ENCODE data around the gene ETV3. TPM values are rescaled to one million over a fixed set of nuclear protein-coding genes. Genes with fewer than 3 reads are reported as not detected.

The ETV3 gene
- total RNA-seq, 1 donor from 2014 or later = 31.8 TPM

GRCh38 chr1:157154291-157154690, 16.1 kb upstream of the ETV3 start:
- Mint-ChIP-seq H3K27me3 (peaks cover 24% of the 10 kb centered on the region), H3K9me3 (ENCODE audit: low read depth) (no peaks in the 10 kb centered on the region), H3K4me3 (ENCODE audit: low read depth) (no peak overlapping the region), H3K36me3 (ENCODE audit: insufficient read depth) (no peaks in the 10 kb centered on the region), H3K4me1 (ENCODE audit: low read depth) (peaks cover 30% of the 10 kb centered on the region), H3K27ac (peak overlapping the region; percentile 79)
- no peak for DNase-seq (ENCODE audit: low spot score, unreplicated experiment)
- TF ChIP-seq CTCF (IDR thresholded peaks at IDR 0.05; ENCODE audit: unreplicated experiment) = no peak

GRCh38 chr1:157153746-157154145, 15.6 kb upstream of the ETV3 start:
- no peak for DNase-seq (ENCODE audit: low spot score, unreplicated experiment)
- H3K27me3 Mint-ChIP-seq = peaks cover 21% of the 10 kb centered on the region
- TF ChIP-seq CTCF (IDR thresholded peaks at IDR 0.05; ENCODE audit: unreplicated experiment) = no peak
- no peak overlapping the region for H3K27ac Mint-ChIP-seq
- no peaks in the 10 kb centered on the region for H3K9me3 Mint-ChIP-seq (ENCODE audit: low read depth)
- H3K4me3 Mint-ChIP-seq (ENCODE audit: low read depth) = no peak overlapping the region
- peaks cover 27% of the 10 kb centered on the region for H3K4me1 Mint-ChIP-seq (ENCODE audit: low read depth)
- H3K36me3 Mint-ChIP-seq (ENCODE audit: insufficient read depth) = no peaks in the 10 kb centered on the region

DNA sequence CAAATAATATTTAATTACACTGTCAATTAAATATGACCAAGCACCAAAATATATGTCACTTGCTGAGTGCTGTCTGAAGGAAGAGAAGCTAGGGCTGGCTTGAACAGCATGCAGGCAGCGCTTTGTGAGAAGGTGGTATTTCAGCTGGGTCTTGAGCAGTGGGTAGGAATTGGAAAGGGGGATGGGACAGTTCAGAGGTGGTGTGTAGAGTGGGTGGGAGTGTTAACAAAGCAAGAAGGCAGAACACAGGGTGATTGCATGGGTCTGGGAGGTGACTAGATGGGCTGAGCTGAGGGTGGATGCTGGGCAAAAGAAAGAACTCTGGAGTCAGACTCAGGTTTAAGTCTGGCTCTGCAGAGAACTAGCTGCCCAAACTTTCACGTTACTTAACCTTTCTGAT, 14.3 kb upstream of the ETV3 start:
- Mint-ChIP-seq H3K27ac (no peak overlapping the region), H3K9me3 (ENCODE audit: low read depth) (no peaks in the 10 kb centered on the region), H3K4me1 (ENCODE audit: low read depth) (peaks cover 30% of the 10 kb centered on the region), H3K4me3 (ENCODE audit: low read depth) (no peak overlapping the region), H3K27me3 (peaks cover 9% of the 10 kb centered on the region), H3K36me3 (ENCODE audit: insufficient read depth) (no peaks in the 10 kb centered on the region)
- TF ChIP-seq CTCF (IDR thresholded peaks at IDR 0.05; ENCODE audit: unreplicated experiment) = no peak
- DNase-seq (ENCODE audit: low spot score, unreplicated experiment) = no peak

DNA sequence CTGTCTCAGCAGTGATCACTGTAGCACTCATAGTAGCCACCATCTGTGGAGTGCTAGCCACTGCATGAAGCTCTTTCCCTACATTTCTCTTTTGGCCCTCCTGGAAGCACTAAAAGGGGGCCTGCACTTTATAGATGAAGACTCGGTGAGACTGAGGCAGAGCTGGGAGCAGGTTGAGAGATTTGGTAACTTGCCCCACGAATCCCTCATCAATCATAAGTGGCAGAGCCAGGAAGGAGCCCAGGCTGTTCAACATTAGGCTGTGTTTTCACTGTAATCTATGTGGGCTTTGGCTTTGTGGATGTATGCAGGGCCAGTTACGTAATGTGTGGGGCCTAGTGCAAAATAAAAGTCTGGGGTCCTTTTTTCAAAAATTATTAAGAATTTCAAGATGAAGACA, 13.3 kb upstream of the ETV3 start:
- Mint-ChIP-seq H3K27ac (no peak overlapping the region), H3K36me3 (ENCODE audit: insufficient read depth) (no peaks in the 10 kb centered on the region), H3K4me3 (ENCODE audit: low read depth) (no peak overlapping the region), H3K27me3 (peaks cover under 1% of the 10 kb centered on the region), H3K9me3 (ENCODE audit: low read depth) (no peaks in the 10 kb centered on the region), H3K4me1 (ENCODE audit: low read depth) (peaks cover 30% of the 10 kb centered on the region)
- no peak for DNase-seq (ENCODE audit: low spot score, unreplicated experiment)
- no peak for TF ChIP-seq CTCF (IDR thresholded peaks at IDR 0.05; ENCODE audit: unreplicated experiment)

GRCh38 chr1:157151073-157151472, 12.9 kb upstream of the ETV3 start:
- Mint-ChIP-seq H3K27ac (no peak overlapping the region), H3K27me3 (no peaks in the 10 kb centered on the region), H3K4me1 (ENCODE audit: low read depth) (peaks cover 30% of the 10 kb centered on the region), H3K36me3 (ENCODE audit: insufficient read depth) (no peaks in the 10 kb centered on the region), H3K4me3 (ENCODE audit: low read depth) (no peak overlapping the region), H3K9me3 (ENCODE audit: low read depth) (no peaks in the 10 kb centered on the region)
- DNase-seq (ENCODE audit: low spot score, unreplicated experiment) = no peak
- TF ChIP-seq CTCF (IDR thresholded peaks at IDR 0.05; ENCODE audit: unreplicated experiment) = no peak
